Fibroblast of pulmonary artery (primary cell): ENCODE measurements around the gene SHISAL2A.

Experiments used
- DNase-seq: peaks from one replicate; pipeline ENCODE4 v3.0.0-alpha.2; 2010; ENCODE audit warnings: low read depth
- H3K4me3 ChIP-seq: replicated peaks from 2 replicates; pipeline ENCODE4 v1.5.1; 2011; ENCODE audit warnings: low read depth, mild to moderate bottlenecking, control low read depth, low read length, moderate library complexity
- TF ChIP-seq, protein P1 (sequence below): IDR thresholded peaks from 2 replicates; pipeline ENCODE4 v1.5.1; 2011; ENCODE audit warnings: mild to moderate bottlenecking, control low read depth, low read length, inconsistent platforms; ENCODE audit errors: missing control alignments

The SHISAL2A gene

DNA sequence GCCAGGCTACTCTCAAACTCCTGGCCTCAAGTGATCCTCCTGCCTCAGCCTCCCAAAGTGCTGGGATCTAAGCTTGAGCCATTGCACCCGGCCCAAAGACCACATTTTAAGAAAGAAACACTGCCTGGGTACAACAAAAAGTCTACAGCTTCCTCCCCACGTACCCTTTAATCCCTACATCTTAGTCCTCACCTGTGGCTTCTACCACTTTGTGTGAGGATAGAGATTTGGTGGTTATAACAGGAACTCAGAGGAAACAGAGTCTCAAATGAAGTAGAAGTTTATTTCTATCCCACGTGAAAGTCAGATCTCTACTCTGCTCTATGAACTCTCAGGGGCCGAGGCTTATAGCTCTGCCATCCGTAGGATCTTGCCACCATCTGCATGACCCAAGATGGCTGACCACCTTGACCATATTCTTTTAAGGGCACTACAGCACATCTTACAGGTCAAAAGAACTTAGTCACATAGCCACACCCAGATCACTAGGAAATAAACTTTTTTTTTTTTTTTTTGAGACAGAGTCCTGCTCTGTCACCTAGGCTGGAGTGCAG lies 17.4 kb upstream of the SHISAL2A start:
- DNase-seq: no peak
- no peak overlapping the region for H3K4me3 ChIP-seq
- TF ChIP-seq, protein P1, sequence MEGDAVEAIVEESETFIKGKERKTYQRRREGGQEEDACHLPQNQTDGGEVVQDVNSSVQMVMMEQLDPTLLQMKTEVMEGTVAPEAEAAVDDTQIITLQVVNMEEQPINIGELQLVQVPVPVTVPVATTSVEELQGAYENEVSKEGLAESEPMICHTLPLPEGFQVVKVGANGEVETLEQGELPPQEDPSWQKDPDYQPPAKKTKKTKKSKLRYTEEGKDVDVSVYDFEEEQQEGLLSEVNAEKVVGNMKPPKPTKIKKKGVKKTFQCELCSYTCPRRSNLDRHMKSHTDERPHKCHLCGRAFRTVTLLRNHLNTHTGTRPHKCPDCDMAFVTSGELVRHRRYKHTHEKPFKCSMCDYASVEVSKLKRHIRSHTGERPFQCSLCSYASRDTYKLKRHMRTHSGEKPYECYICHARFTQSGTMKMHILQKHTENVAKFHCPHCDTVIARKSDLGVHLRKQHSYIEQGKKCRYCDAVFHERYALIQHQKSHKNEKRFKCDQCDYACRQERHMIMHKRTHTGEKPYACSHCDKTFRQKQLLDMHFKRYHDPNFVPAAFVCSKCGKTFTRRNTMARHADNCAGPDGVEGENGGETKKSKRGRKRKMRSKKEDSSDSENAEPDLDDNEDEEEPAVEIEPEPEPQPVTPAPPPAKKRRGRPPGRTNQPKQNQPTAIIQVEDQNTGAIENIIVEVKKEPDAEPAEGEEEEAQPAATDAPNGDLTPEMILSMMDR: no peak

DNA sequence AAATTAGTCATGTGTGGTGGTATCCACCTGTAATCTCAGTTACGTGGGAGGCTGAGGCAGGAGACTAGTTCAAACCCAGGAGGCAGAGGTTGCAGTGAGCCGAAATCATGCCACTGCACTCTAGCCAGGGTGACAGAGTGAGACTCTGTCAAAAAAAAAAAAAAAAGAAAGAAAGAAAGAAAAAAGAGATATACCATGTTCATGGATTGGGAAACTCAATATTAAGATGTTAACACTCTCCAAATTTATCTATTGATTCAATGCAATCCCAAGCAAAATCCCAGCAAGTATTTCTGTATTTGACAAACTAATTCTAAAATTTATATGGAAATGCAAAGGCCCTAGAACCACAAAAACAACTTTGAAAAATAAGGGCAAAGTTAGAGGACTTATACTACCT lies 11.0 kb upstream of the SHISAL2A start:
- no peak overlapping the region for H3K4me3 ChIP-seq
- TF ChIP-seq, protein P1: no peak
- DNase-seq: no peak

DNA sequence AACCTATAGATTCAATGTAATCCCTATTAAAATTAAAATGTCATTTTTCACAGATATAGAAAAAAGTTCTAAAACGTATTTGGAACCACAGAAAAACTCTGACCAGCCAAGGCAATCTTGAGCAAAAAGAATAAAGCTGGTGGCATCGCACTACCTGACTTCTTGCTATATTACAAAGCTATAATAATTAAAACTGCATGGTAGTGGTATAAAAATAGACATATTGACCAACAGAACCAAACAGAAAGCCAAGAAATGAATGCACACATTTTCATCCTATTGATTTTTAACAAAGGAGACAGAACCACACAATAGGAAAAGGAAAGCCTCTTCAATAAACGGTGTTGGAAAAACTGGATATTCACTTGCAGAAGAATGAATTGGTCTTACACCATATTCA lies 9.2 kb upstream of the SHISAL2A start:
- no peak for DNase-seq
- H3K4me3 ChIP-seq: no peak overlapping the region
- TF ChIP-seq, protein P1: no peak

DNA sequence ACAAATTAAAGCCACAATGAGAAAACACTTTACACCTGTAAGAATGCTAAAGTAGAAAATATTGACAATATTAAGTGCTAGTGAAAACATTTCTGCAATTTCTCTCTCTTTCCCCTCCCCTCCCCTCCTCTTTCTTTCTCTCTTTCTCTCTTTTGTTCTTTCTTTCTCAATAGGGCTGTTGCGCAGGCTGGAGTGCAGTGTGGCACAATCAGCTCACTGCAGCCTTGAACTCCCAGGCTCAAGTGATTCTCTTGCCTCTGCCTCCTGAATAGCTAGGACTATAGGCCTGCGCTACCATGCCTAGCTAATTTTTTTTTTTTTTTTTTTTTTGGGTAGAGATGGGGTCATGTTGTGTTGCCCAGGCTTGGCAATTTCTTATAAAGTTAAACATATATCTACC lies 5.9 kb upstream of the SHISAL2A start:
- no peak overlapping the region for H3K4me3 ChIP-seq
- TF ChIP-seq, protein P1: no peak
- DNase-seq: no peak

DNA sequence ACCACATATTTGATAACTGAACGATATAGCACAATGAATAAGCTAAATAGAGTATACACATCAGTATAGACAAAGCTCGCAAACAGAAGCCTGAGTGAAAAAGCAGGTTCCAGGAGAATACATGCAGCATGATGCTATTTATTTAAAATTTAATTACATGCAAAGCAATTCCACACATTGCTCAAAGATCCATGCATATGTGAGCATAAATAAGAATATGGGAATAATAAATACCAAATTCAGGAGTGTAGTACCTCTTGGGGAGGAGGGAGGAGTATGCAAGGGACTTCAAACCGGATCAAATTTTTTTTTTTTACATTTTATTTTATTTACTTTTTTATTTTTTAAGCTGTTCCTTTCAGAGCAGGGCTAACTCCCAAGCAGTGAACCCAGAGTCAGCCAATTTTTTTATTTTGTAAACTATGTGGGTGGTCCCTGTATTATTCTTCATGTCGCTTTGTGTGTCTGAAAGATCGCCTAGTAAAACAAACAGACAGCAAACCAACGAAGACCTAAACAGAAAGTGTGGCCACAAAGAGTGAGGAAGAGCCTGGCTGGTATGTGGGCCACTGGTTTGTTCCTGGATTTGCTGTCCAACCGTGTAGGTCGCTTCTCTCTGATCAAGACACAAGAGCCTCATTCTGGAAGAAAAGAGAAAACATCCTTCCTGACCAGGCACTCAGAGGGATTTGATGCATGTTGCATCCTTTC lies 4.2 kb upstream of the SHISAL2A start:
- no peak for DNase-seq
- TF ChIP-seq, protein P1: no peak
- H3K4me3 ChIP-seq: no peak overlapping the region

DNA sequence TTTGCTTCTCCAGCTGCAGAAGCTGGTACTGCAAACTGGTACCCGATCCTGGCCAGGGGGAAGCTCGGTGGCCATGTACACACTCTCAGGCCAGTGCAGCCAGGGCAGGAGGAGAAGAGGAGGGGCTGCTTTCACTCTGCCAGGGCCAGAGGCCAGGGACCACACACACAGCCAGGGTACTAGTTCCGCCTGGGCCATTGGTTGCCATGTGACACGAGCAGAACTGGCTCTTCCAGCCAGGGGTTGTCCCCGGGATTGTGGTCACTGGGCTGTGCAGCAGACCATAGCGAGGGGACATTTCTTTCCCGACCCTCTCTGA lies 3.7 kb upstream of the SHISAL2A start:
- H3K4me3 ChIP-seq: no peak overlapping the region
- DNase-seq: no peak
- TF ChIP-seq, protein P1: no peak

DNA sequence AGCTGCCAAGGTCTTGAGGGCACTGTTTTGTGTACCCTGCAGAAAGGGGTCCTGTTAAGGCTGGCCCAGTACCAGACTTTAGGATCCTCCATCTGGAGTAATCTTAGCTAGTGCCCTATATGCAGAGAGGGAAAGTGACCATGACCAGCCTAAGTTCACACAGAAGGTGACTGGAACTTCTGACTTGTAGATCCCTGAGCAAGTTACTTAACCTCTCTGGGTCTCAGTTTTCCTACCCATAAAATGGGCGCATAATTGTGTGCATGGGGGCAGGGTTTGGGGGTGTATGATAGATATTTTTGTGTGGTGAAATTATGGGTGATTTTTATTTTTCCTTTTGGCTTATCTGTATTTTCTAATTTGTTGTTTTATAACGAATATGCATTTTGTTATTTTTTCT lies 3.3 kb upstream of the SHISAL2A start:
- no peak overlapping the region for H3K4me3 ChIP-seq
- DNase-seq: no peak
- TF ChIP-seq, protein P1: no peak
